HG03159 (cell line): ENCODE data around the gene CLEC18A.
"Not testable (repeated sequence)": the region's sequence is repeated elsewhere in the genome, so short reads cannot be mapped to it uniquely, and the experiment has no call there.

ENCODE experiments used
- ATAC-seq: cut with Tn5 transposase; IDR thresholded peaks from one replicate; pipeline ENCODE4 v1.9.1; 2021; ENCODE audit warnings: mild to moderate bottlenecking, moderate library complexity; ENCODE audit not compliant: unreplicated experiment

Gene CLEC18A

DNA sequence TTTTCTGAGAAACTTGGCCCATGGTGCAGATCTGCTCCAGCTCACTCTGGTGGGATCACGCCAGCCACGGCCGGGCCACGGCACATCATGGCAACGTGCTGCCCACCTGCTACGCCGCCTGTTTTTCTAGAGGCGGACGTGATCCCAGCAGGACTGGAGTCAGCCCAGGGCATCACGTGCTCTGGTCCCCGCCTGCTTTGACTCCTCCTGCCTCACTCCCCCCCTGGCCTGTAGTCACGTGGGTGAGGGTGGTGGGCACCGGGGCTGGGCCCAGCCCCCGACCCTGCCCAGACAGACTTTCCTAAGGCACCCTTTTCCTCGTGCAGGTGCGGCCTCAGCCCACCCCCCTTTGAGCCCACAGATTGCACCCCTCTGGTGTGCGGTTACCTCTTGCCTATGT is 723 bp upstream of the CLEC18A start:
- ATAC-seq, result not testable (repeated sequence)

DNA sequence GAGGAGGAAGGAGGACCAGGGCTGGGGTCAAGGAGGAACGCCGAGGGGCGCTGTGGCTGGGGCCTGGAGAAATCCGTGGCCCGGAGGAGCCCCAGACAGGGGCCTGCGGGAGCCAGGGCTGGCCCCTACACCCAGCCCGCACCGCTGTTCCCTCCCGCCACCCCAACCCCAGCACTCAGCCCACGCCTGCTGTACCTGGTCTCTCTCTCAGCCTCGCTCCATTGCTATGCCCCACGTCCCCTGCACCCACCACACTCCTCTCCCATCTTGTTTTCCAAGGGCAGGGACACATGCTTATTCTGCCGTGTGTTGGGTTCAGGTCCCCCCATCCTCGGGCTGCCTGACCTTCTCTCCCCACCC is 518 bp downstream of the CLEC18A start:
- ATAC-seq, result not testable (repeated sequence)

DNA sequence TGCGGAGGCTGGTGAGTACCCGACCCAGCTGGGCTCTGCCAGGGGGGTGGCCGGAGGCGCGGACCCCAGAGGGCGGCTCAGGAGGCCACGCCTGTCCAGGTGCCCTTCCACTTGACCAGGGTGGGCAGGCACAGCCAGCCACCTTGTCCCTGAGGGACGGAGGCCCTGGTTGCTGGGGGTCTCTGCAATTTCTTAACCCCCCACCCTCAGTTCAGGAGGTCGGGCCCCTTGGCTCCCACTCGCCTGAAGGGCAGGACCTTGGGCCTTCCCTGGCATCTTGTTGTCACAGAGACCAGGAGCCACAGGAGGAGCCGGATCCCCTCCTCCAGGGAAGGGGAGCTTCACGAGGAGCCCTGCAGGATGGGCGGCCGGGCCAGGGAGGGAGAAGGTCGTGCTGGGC is 982 bp downstream of the CLEC18A start:
- ATAC-seq, result not testable (repeated sequence)

DNA sequence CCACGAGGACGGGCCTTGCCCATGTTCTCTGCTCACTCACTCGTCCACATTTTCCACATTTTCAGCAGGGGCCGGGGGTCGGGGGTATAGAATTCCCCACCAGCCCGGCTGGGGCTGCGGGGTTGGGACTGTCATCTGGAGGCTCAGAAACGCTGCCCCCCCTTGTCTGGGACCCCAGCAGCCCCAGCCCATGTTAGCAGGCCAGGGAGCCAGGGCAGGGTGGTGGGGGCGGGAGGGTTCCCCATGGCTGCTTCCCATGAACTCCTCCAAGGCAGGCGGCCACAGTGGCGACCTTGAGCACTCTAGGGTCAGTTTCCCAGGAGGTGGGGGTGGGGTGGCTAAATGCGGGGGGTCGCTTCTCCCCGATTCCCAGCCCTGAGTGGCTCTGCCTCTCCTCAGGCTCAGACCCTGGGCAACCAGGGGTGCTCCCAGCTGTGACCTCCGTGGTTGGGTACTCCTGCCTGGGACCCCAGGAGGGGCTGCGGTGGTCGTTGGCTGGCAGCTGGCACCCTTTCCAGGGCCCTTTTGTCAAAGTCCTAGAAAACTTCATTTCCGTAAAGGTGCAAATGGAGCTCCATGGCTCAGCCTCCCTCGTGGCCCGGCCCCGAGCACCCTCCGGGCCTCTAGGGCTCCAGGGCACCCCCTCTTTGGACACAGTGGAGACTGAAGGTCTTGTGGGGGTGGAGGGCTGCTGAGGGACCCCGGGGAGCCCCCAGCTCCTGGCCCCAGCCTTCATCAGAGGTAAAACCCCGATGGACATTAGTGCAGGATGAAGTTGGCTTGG is 1.6 kb downstream of the CLEC18A start:
- not testable (repeated sequence) for ATAC-seq

DNA sequence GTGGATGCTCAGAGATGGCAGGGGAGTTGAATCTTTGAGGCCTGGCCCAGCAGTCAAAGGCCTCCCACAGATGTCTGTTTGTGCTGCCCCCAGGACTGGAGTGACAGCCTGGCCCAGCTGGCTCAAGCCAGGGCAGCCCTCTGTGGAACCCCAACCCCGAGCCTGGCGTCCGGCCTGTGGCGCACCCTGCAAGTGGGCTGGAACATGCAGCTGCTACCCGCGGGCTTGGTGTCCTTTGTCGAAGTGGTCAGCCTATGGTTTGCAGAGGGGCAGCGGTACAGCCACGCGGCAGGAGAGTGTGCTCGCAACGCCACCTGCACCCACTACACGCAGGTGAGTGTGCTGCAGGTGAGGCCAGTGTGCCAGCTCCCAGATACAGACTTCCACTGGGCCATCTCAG is 3.1 kb downstream of the CLEC18A start:
- not testable (repeated sequence) for ATAC-seq

DNA sequence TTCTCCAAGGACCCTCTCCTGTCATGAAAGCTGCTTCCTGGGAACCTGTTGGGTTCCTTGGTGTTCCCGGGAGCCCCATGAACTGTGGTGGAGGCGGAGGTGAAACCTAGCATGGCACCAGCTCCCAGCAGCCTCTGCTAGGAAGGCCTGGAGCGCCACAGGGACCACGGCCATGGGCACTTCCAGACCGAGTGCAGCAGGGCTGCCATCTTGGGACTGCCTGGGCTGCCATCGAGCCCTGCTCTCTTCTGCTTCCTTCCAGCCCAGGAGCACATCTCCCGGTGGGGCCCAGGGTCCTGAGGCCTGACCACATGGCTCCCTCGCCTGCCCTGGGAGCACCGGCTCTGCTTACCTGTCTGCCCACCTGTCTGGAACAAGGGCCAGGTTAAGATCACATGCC is 12.2 kb downstream of the CLEC18A start:
- ATAC-seq, result not testable (repeated sequence)

DNA sequence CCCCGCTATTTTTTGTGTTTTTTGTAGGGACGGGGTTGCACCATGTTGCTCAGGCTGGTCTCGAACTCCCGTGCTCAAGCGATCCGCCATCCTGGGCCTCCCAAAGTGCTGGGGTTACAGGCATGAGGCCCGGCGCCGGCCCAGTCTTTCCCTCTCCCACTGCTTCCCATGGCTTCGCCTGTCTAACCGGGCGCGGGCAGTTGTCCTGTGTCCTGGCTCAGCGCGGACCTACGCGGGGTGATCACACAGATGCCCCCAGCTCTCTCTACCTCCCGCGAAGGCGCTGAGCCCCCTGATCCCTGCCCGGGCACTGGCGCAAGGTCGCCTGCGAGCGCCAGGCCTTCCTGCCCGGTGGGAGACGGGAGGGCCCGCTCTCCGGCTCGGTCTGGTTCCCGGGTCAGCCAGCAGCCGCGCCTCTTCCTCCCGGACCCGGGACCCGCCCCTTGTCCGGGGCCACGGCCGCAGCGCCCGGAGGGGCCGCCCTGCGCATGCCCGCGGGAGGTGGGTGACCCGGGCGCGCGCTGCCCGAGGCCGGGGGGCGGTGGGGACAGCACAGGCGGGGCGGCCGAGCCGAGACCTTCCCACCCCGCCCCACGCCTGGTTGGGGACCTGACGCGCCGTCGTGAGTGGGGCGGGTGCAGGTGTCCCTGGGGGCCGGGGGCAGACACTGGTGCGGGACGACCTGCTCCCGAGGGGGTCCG is 14.0 kb downstream of the CLEC18A start:
- not testable (repeated sequence) for ATAC-seq

DNA sequence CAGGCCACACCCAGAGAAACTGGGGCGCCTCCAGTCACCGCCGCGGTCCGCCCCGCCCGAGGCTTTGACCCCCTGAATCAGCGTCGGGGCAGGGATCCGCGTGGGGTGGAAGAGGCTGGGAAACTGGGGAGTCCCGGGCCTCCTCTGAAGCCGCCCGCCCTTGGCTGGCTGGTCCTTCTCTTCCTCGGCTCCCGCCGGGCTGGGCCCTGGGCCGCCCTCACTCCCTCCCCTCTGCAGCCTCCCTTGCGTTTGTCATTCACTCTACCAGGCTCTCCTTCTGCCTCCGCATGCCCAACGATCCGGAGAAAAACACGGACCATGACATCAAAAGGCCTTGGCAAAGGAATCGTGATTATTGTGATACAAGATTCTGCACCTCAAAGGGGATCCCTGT is 14.5 kb downstream of the CLEC18A start:
- not testable (repeated sequence) for ATAC-seq

DNA sequence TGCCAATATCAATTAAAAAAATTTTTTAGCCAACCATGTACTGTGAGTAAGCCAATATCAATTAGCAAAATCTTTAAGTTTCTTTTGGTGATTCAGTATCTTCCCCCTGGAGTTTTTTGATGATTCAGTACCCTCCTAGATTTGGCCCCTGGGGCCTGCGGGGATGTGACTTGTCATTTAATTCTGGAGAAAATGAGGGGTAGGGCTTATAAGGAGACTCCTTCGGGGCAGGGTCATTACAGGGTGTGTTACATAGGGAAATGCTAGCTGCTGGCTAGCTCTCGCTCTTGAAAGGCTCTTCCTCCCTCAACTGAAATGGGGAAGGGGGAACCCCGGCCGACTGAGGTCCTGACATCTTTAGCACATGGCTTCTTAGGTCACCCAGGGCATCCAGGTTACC is 16.6 kb downstream of the CLEC18A start:
- not testable (repeated sequence) for ATAC-seq

DNA sequence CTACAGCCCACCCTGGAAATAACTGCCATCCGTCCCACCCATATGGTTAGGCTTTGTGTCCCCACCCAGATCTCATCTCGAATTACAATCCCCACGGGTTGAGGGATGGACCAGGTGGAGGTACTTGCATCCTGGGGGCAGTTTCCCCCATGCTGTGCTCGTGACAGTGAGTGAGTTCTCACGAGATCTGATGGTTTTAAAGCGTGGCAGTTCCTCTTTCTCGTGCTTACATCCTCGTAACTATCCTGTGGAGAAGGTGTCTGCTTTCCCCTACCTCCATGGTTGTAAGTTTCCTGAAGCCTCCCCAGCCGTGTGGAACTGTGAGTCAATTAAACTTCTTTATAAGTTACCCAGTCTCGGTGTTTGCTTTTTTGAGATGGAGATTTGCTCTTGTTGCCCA is 17.0 kb downstream of the CLEC18A start:
- not testable (repeated sequence) for ATAC-seq

DNA sequence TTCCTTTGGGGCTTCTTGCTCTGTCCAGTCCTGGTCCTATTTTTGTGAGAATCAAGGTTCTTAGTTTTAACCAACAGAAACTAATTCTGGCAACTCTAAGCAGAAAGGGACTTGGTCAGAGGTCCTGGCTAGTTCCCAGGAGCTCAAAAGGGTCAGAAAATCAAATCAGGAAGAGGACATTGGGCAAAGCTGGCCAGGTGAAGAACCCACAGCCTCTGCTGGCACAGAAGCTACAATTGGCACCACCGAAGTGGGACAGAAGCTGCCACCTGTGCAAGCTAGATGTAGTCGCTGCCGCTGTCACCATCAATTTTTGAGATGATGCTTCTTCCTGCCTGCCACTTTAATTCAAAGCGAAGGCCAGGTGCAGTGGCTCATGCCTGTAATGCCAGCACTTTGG is 18.5 kb downstream of the CLEC18A start:
- ATAC-seq, result not testable (repeated sequence)

DNA sequence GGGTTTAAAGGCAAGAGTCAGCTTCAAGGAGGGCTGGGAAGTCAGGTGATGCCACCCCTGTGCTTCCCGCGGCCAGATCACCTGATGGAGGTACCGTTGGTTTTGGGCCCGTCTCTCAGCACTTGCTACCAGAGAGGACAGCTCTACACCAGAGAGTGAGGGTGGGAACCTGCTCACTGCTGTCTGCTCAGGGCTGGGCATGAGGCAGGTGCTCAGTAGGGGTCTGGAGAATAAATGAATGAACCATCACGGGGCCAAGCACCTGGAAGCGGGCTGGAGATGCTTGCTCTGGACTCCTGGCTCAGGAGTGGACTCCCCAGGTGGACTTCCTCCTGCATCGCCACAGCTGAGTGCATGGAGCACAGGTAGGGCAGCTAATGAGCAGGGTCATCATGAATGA is 21.0 kb downstream of the CLEC18A start:
- not testable (repeated sequence) for ATAC-seq

DNA sequence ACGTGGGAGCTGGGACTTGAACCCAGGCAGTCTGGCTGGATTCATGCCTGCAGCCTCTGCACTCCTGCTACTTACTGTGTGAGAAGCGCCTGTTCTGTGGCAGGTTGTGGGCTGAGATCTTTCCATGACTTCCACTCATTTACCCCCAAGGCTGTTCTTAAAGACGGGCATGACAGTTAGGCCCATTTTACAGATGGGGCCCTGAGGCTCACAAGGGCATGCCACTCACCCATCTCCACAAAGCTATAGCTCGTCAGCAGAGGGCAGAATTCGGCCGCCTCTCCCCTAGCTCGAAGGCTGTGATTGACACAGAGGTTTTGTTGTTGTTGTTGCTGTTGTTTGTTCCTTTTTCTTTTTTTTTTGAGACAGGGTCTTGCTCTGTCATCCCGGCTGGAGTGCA is 21.8 kb downstream of the CLEC18A start:
- not testable (repeated sequence) for ATAC-seq

DNA sequence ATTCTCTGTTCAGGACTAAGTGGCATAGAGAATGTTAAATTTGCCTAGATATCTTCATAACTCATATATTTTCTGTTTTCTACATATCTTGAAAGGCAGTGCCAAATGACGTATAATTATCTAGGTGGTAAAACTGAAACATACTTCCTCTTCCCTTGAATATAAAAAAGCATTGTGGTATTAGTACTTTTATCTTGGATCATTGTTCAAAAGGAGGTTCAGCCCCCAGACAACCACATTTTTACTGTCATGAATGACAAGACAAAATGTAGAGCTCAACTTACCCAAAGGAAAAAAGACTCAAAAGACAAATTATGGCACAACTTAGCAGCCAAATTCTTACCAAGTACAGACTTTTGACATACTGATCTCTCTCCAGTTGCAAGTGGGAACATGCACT is 34.1 kb downstream of the CLEC18A start:
- ATAC-seq, result not testable (repeated sequence)

DNA sequence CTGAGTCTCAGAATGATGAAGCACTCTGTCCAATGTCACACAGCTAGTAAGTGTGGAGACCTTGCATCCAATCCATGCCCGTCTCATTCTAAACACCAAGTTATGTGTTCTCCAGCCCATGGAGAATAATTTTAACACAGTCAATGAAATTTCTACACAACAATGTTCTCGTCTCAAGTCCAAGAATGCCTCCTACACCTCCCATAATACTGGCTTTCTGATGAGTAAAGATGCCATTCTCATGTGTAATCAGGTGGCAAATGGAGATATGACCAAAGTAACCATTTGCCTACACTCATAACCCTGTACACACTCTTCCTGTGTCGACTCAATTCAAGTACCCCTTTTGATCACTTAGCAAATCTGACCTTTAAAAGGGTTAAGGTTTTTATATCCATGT is 46.8 kb downstream of the CLEC18A start:
- not testable (repeated sequence) for ATAC-seq

DNA sequence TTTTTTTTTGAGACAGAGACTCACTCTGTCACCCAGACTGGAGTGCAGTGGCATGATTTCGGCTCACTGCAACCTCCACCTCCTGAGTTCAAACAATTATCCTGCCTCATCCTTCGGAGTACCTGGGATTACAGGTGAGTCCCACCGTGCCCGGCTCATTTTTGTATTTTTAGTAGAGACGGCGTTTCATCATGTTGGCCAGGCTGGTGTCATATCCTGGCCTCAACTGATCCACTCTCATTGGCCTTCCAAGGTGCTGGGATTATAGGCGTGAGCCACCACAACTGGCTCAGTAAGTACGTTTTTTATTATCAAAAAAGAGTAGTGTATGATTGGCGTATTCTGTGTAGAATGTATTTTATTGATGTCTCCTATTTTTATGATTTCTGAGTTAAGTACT is 48.7 kb downstream of the CLEC18A start:
- ATAC-seq, result not testable (repeated sequence)

DNA sequence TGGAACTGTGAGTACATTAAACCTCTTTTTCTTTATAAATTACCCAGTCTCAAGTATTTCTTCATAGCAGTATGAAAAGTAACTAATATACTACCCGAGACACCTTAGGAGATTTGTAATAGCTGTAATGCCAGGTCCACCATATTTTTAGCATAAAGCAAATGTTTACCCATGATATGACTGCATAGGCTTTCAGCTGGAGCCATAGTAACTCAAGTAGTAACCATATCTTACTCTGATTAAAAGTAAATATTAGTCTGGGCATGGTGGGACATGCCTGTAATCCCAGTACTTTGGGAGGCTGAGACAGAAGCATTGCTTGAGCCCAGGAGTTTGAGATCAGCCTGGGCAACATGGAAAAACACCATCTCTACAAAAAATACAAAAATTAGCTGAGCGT is 52.4 kb downstream of the CLEC18A start:
- ATAC-seq, result not testable (repeated sequence)

DNA sequence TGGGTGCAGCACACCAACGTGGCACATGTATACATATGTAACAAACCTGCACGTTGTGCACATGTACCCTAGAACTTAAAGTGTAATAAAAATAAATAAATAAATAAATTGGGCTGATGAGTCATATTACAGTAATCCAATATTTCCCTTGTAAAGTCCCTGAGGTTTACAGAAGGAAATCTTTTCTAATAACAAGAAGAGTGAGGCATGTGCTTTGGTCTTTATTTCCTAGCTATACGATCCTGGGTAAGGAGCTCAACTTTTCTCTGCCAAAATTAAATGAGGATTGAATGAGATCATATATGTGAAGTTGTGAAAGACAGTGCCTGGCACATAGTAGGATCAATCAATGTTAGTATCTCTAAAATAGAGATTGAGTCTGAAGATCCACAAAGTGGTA is 57.5 kb downstream of the CLEC18A start:
- not testable (repeated sequence) for ATAC-seq

DNA sequence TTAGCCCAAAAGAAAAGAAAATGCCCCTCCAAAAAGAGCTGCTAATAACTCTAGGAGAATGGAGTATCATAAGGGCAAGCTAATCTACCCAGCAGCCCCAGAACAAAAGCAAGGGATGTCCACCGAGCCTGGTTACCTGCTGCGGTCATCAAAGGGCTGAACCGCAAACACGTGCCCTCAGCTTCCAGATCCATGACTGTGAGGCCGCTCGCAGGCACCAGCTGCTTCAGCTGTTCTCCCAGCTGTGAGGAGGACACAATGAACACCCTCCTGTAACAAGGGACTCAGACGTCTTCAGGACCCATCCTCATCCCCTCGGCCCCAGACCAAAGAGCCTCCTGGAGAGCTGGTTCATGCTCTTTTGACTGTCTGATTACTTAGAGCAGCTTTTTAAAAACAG is 59.5 kb downstream of the CLEC18A start:
- ATAC-seq, result not testable (repeated sequence)

DNA sequence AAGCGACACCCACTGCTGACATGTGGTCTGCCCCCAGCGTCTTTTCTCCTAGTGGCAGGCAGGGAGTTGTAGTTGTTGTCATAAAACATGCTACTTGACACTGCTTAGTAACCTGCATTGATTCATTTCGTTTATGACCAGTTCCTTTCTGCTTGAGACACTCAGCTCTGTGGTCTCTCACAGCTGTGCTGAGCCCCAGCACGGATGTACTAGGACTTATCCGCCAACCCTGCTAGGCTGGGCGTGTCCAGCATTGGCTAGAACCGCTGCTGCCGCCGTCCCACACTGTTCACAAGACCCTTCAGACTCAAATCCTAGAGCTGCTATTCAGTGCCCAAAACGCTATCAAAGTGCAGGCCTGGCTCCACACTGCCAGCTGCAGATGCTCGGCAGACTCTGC is 60.0 kb downstream of the CLEC18A start:
- ATAC-seq, result not testable (repeated sequence)

DNA sequence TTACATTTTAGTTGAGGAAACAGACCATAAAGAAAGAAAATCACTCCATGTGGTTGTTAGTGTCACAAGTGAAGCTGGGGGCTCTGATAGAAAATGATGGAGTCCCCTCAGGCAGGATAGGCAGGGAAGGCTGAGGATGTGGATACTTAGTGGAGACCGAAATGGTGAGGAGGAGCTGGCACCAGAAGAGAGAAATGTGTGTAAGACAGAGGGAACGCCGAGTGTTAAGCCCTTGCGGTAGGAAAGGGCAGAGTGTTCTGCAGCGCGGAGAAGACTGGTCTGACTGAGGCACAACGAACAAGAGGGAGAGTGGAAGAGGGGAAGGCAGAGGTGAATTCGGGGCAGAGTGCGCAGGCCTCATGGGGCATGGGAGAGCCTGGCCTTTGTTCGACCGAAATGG is 61.2 kb downstream of the CLEC18A start:
- ATAC-seq, result not testable (repeated sequence)

DNA sequence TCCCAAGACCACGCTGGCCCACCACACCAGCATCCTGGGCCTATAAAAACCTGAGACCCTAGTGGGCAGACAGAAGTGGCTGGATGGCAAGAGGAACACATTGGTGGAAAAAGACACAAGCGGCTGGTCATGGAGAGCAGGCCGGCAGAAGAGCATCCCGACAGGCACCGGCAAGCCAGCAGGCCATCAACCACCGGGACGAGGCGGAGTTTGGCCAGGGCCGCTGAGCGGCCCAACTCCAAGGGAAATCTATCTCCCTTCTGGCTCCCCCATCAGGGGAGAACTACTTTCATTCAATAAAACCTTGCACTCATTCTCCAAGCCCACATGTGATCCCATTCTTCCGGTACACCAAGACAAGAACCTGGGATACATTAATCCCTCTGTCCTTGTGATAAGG is 61.8 kb downstream of the CLEC18A start:
- ATAC-seq, result not testable (repeated sequence)
